ENCODE measurements around the gene ARMH1.
A peak's percentile ranks its signal among the peaks of the same experiment; 100 is the strongest.

Gene ARMH1

DNA sequence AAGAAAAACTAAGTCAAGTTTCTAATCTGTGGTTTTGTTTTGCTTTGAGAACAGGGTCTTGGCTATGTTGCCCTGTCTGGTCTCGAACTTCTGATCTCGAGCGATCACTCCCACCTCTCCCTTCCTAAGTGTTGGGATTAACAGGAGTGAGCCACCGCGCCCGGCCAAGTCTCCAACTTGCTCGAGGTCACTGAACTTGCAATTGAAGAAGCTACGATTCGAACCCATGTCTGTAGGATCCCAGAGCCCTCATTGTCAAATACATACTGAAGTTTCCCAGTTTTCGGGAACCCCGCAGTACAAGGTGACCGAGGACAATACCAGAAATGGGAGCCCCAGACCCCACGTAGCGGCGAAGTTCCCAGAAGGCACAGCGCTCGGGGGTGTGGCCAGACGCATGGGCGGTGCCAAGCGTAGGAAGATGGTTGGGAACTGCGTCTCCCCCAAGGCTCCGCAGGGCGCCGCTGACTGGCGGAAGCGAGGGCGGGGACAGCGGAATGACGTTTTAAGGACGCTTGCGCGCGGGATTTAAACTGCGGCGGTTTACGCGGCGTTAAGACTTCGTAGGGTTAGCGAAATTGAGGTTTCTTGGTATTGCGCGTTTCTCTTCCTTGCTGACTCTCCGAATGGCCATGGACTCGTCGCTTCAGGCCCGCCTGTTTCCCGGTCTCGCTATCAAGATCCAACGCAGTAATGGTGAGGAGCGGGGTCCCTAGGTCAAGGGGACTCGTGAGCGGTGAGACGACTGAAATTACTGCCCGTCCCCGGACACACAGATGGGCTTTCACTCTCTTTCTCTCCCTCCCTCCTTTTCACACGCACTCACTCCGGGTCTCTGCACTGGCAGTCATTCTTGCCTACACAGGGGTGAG lies 65.0 kb downstream of the ARMH1 start, which contains the start of gene KIF2C:
Gene KIF2C, plus strand, starts transcription at position 531 of the 872 bp plus-strand sequence. Its CDS starts 96 bp downstream, at position 627.
- H3K9ac ChIP-seq (ENCODE audit: low read depth, low read length) = peak within 1 kb of the TSS; percentile 79
- peaks cover 39% of the 10 kb centered on the region for H3K4me1 ChIP-seq (ENCODE audit: insufficient read depth, low read length)
- peaks cover 47% of the 10 kb centered on the region for H3K79me2 ChIP-seq (ENCODE audit: insufficient read depth, low read length)
- peak within 1 kb of the TSS; percentile 85 for H2AFZ ChIP-seq (ENCODE audit: low read depth, low read length)
- no peaks in the 10 kb centered on the region; the same call in 1 of the 2 replicates for H4K20me1 ChIP-seq (ENCODE audit: insufficient read depth, low read length)
- ATAC-seq (ENCODE audit: insufficient read depth, low read depth) (peak; percentile 98), DNase-seq (peak; percentile 98)
- peak within 1 kb of the TSS; percentile 62 to 79 for H3K4me3 ChIP-seq (ENCODE audit: low read depth in 1 of 2, low read length in 2 of 2)
- H3K36me3 ChIP-seq (ENCODE audit: insufficient read depth, low read length) = peaks cover 33% of the 10 kb centered on the region
- peak within 1 kb of the TSS; percentile 79 for H3K4me2 ChIP-seq (ENCODE audit: insufficient read depth, low read length)
- peak within 1 kb of the TSS; percentile 92 for H3K27ac ChIP-seq (ENCODE audit: low read length)
- no peaks in the 10 kb centered on the region for H3K9me3 ChIP-seq (ENCODE audit: insufficient read depth, low read length, severe bottlenecking)
- no peaks in the 10 kb centered on the region for H3K27me3 ChIP-seq (ENCODE audit: insufficient read depth, low read length, poor library complexity)
- no peak for TF ChIP-seq EZH2 (IDR thresholded peaks at IDR 0.05; ENCODE audit: borderline replicate concordance, low read depth, low read length, severe bottlenecking)
- TF ChIP-seq, protein P1, sequence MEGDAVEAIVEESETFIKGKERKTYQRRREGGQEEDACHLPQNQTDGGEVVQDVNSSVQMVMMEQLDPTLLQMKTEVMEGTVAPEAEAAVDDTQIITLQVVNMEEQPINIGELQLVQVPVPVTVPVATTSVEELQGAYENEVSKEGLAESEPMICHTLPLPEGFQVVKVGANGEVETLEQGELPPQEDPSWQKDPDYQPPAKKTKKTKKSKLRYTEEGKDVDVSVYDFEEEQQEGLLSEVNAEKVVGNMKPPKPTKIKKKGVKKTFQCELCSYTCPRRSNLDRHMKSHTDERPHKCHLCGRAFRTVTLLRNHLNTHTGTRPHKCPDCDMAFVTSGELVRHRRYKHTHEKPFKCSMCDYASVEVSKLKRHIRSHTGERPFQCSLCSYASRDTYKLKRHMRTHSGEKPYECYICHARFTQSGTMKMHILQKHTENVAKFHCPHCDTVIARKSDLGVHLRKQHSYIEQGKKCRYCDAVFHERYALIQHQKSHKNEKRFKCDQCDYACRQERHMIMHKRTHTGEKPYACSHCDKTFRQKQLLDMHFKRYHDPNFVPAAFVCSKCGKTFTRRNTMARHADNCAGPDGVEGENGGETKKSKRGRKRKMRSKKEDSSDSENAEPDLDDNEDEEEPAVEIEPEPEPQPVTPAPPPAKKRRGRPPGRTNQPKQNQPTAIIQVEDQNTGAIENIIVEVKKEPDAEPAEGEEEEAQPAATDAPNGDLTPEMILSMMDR (IDR thresholded peaks at IDR 0.05; ENCODE audit: borderline replicate concordance, extremely low read depth, low read length, poor library complexity, severe bottlenecking) = no peak

DNA sequence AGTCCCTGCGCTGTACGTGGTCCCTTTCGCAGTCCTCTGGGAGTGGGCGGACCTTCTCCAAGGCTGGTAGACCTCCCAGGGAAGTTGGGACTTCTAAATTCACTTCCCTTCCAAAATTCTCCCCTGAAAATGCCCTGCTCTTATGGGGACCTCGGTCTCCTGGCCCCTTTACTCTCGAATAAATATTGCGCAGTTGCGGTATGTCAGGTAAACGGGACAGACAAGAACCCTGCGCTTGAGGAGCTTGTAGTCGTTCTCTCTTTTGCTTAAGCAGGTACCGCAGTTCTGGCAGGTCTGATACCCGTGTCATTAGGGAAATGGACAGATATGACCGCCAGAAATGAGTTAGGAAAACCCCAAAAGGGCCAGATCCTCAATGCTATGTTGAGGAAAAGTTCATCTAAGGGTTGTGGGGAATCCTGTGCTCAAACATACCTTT lies 65.7 kb downstream of the ARMH1 start:
- Histone ChIP-seq H3K4me2 (ENCODE audit: insufficient read depth, low read length) (peak overlapping the region; percentile 79), H3K79me2 (ENCODE audit: insufficient read depth, low read length) (peaks cover 51% of the 10 kb centered on the region), H3K4me1 (ENCODE audit: insufficient read depth, low read length) (peaks cover 39% of the 10 kb centered on the region), H3K27me3 (ENCODE audit: insufficient read depth, low read length, poor library complexity) (no peaks in the 10 kb centered on the region), H3K9ac (ENCODE audit: low read depth, low read length) (peak overlapping the region; percentile 79), H4K20me1 (ENCODE audit: insufficient read depth, low read length) (no peaks in the 10 kb centered on the region; the same call in 1 of the 2 replicates), H3K9me3 (ENCODE audit: insufficient read depth, low read length, severe bottlenecking) (no peaks in the 10 kb centered on the region), H3K36me3 (ENCODE audit: insufficient read depth, low read length) (peaks cover 33% of the 10 kb centered on the region), H3K27ac (ENCODE audit: low read length) (peak overlapping the region; percentile 92), H2AFZ (ENCODE audit: low read depth, low read length) (peak overlapping the region; percentile 85), H3K4me3 (ENCODE audit: low read depth in 1 of 2, low read length in 2 of 2) (peak overlapping the region; percentile 62 to 79)
- DNase-seq (no peak), ATAC-seq (ENCODE audit: insufficient read depth, low read depth) (peak; percentile 6; the same call in 2 of the 3 replicates)
- no peak for TF ChIP-seq EZH2 (IDR thresholded peaks at IDR 0.05; ENCODE audit: borderline replicate concordance, low read depth, low read length, severe bottlenecking)
- TF ChIP-seq, protein P1 (IDR thresholded peaks at IDR 0.05; ENCODE audit: borderline replicate concordance, extremely low read depth, low read length, poor library complexity, severe bottlenecking) = no peak

GRCh38 chr1:44743211-44743610 lies 68.7 kb downstream of the ARMH1 start:
- Histone ChIP-seq H3K4me2 (ENCODE audit: insufficient read depth, low read length) (peak overlapping the region; percentile 52), H3K4me1 (ENCODE audit: insufficient read depth, low read length) (peaks cover 39% of the 10 kb centered on the region), H3K4me3 (ENCODE audit: low read depth in 1 of 2, low read length in 2 of 2) (0 out of 4 replicates have a peak overlapping the region, but pooled peaks of 1 of the 2 experiments have one; percentile 19), H4K20me1 (ENCODE audit: insufficient read depth, low read length) (peaks cover 6% of the 10 kb centered on the region), H3K27me3 (ENCODE audit: insufficient read depth, low read length, poor library complexity) (no peaks in the 10 kb centered on the region), H3K79me2 (ENCODE audit: insufficient read depth, low read length) (peaks cover 75% of the 10 kb centered on the region), H3K27ac (ENCODE audit: low read length) (peak overlapping the region; percentile 1; the same call in 1 of the 2 replicates), H3K9me3 (ENCODE audit: insufficient read depth, low read length, severe bottlenecking) (no peaks in the 10 kb centered on the region), H2AFZ (ENCODE audit: low read depth, low read length) (no peak overlapping the region), H3K36me3 (ENCODE audit: insufficient read depth, low read length) (peaks cover 60% of the 10 kb centered on the region), H3K9ac (ENCODE audit: low read depth, low read length) (peak overlapping the region; percentile 29)
- no peak for TF ChIP-seq EZH2 (IDR thresholded peaks at IDR 0.05; ENCODE audit: borderline replicate concordance, low read depth, low read length, severe bottlenecking)
- TF ChIP-seq, protein P1 (IDR thresholded peaks at IDR 0.05; ENCODE audit: borderline replicate concordance, extremely low read depth, low read length, poor library complexity, severe bottlenecking) = no peak
- no peak for DNase-seq
- ATAC-seq (ENCODE audit: insufficient read depth, low read depth) = no peak

Data from DND-41 (cell line).